DND-41 (cell line): Measurements from ENCODE around the gene GSK3A.

Experiments
- ATAC-seq: fragments of 200-7000 bp; cut with Tn5 transposase; 3 replicates; pipeline ENCODE4 v1.9.1; 2021; ENCODE audit warnings: low read depth; ENCODE audit not compliant: insufficient read depth
- DNase-seq: peaks from one replicate; pipeline ENCODE4 v3.0.0-alpha.2; 2020
- H2AFZ ChIP-seq: 2 replicates; pipeline ENCODE4 v1.6.0; 2012; ENCODE audit warnings: low read depth, low read length
- H3K27ac ChIP-seq: 2 replicates; pipeline ENCODE4 v1.5.1; 2012; ENCODE audit warnings: low read length, inconsistent platforms
- H3K27me3 ChIP-seq: fragments of 200-600 bp; sonication (generic); 2 replicates; pipeline ENCODE4 v1.6.0; 2012; ENCODE audit warnings: low read length, mild to moderate bottlenecking, inconsistent platforms; ENCODE audit not compliant: insufficient read depth, poor library complexity
- H3K36me3 ChIP-seq: 2 replicates; pipeline ENCODE4 v1.5.1; 2012; ENCODE audit warnings: low read length, inconsistent platforms; ENCODE audit not compliant: insufficient read depth
- H3K4me1 ChIP-seq: 2 replicates; pipeline ENCODE4 v1.5.1; 2012; ENCODE audit warnings: mild to moderate bottlenecking, low read length; ENCODE audit not compliant: insufficient read depth
- H3K4me2 ChIP-seq: 2 replicates; pipeline ENCODE4 v1.6.0; 2012; ENCODE audit warnings: mild to moderate bottlenecking, moderate library complexity, low read length, inconsistent platforms; ENCODE audit not compliant: insufficient read depth
- H3K4me3 ChIP-seq, 2 experiments: fragments of 200-600 bp in 1 of 2; shearing (Covaris generic) in 1 of 2; 2 replicates each; pipeline ENCODE4 v1.5.1; 2012 to 2016; ENCODE audit warnings: inconsistent platforms in 2 of 2, low read length in 2 of 2, mild to moderate bottlenecking in 2 of 2, low read depth in 1 of 2, moderate library complexity in 1 of 2
- H3K79me2 ChIP-seq: 2 replicates; pipeline ENCODE4 v1.6.0; 2012; ENCODE audit warnings: low read length, inconsistent platforms; ENCODE audit not compliant: insufficient read depth
- H3K9ac ChIP-seq: 2 replicates; pipeline ENCODE4 v1.6.0; 2012; ENCODE audit warnings: low read depth, mild to moderate bottlenecking, inconsistent platforms, low read length, moderate library complexity
- H3K9me3 ChIP-seq: 2 replicates; pipeline ENCODE4 v1.5.1; 2012; ENCODE audit warnings: low read length, moderate library complexity, mild to moderate bottlenecking, inconsistent platforms; ENCODE audit not compliant: insufficient read depth, severe bottlenecking
- H4K20me1 ChIP-seq: 2 replicates; pipeline ENCODE4 v1.6.0; 2012; ENCODE audit warnings: low read length; ENCODE audit not compliant: insufficient read depth
- EZH2 ChIP-seq: IDR thresholded peaks from 3 replicates; pipeline ENCODE4 v1.6.1; 2012; ENCODE audit warnings: borderline replicate concordance, low read depth, mild to moderate bottlenecking, moderate library complexity, low read length, inconsistent platforms; ENCODE audit not compliant: severe bottlenecking
- TF ChIP-seq, protein P1 (sequence below): IDR thresholded peaks from 2 replicates; pipeline ENCODE4 v1.5.1; 2012; ENCODE audit warnings: borderline replicate concordance, low read length, moderate library complexity, mild to moderate bottlenecking; ENCODE audit not compliant: poor library complexity, severe bottlenecking; ENCODE audit errors: extremely low read depth

The GSK3A gene

DNA sequence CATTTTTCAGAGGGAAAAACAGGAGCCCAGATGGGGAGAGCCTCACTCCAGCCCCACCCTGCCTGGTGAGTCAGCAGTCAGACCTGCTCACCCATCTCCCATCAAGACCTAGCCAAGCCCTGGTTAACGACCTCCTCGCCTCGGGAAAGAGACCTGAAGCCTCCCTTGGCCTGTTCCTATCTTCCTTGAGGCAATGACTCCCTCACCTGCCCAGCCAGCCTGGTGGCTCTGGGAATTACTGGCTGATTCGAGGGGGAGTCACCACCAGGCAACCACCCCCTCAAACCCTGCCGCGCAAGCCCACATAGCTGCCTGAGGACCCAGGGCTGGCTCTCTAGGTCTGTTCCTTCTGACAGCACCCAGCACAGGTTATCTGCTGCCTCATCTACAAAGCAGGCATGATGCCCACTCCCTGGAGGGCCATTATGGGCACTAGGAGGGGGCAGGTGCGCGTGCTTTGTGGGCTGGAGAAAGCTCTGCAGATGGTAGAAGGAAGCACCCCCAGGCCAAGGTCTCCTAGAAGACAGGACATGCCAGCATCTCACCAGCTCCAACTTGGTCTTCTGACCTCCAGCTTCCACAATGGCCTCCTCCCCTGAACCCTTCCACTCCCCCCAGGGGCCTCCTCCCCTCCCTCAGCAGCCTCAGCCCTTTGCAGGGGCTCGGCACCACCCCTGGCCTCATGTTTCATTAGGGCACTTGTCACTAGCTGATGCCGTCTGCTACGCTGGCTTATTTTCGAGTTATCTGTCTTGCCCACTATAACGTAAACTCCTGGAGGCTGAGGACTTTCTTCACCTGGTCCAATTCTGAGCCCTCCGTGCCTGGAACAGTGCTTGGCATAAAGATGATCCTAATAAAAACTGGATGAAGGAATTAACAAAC is 35.3 kb downstream of the GSK3A start:
- no peak overlapping the region; the same call in 1 of the 2 replicates for H3K27ac ChIP-seq
- peaks cover 70% of the 10 kb centered on the region for H3K36me3 ChIP-seq
- no peak overlapping the region for H3K4me2 ChIP-seq
- H4K20me1 ChIP-seq, result peaks cover 11% of the 10 kb centered on the region; the same call in 1 of the 2 replicates
- H3K27me3 ChIP-seq, result no peaks in the 10 kb centered on the region
- 0 out of 2 replicates have a peak, but pooled peaks cover 9% of the 10 kb centered on the region for H3K4me1 ChIP-seq
- TF ChIP-seq EZH2, result no peak
- TF ChIP-seq, protein P1, sequence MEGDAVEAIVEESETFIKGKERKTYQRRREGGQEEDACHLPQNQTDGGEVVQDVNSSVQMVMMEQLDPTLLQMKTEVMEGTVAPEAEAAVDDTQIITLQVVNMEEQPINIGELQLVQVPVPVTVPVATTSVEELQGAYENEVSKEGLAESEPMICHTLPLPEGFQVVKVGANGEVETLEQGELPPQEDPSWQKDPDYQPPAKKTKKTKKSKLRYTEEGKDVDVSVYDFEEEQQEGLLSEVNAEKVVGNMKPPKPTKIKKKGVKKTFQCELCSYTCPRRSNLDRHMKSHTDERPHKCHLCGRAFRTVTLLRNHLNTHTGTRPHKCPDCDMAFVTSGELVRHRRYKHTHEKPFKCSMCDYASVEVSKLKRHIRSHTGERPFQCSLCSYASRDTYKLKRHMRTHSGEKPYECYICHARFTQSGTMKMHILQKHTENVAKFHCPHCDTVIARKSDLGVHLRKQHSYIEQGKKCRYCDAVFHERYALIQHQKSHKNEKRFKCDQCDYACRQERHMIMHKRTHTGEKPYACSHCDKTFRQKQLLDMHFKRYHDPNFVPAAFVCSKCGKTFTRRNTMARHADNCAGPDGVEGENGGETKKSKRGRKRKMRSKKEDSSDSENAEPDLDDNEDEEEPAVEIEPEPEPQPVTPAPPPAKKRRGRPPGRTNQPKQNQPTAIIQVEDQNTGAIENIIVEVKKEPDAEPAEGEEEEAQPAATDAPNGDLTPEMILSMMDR, result no peak
- H2AFZ ChIP-seq, result no peak overlapping the region
- no peak overlapping the region for H3K9ac ChIP-seq
- DNase-seq (no peak), ATAC-seq (peak; percentile 47)
- H3K9me3 ChIP-seq, result no peaks in the 10 kb centered on the region
- peaks cover 32% of the 10 kb centered on the region for H3K79me2 ChIP-seq
- no peak overlapping the region for H3K4me3 ChIP-seq

- H3K4me2 ChIP-seq, result no peak overlapping the region
- H3K9me3 ChIP-seq, result no peaks in the 10 kb centered on the region
- peaks cover 73% of the 10 kb centered on the region for H3K36me3 ChIP-seq
- peaks cover 25% of the 10 kb centered on the region for H3K79me2 ChIP-seq
- H3K27me3 ChIP-seq, result no peaks in the 10 kb centered on the region
- ATAC-seq (no peak), DNase-seq (no peak)
- H3K4me1 ChIP-seq, result peaks cover 32% of the 10 kb centered on the region
- no peak overlapping the region for H3K9ac ChIP-seq
- TF ChIP-seq EZH2, result no peak
- TF ChIP-seq, protein P1, result no peak
- no peak overlapping the region for H2AFZ ChIP-seq
- H3K4me3 ChIP-seq, result no peak overlapping the region
- peaks cover 11% of the 10 kb centered on the region; the same call in 1 of the 2 replicates for H4K20me1 ChIP-seq
- no peak overlapping the region for H3K27ac ChIP-seq
Observed at GRCh38 chr19:42204664-42205063, 37.7 kb downstream of the GSK3A start.

DNA sequence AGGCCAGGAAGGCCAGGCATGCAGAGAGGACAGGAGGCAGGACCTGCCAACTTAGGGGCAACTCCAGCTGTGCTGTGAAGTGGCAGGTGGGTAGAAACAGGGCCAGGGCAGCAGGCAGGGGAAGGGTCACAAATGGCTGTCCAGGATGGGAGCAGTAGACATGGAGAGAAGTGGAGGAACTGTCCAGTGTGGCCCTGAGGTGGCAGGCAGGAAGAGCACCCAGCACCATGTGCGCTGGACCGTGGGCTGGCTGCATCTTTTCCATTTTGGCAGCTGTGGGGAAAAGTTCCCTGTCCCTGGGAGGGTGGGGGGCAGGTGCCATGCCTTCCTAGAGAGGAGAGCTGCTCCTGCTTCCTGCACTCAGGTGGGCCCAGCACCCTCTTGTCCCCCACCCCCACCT is 38.7 kb downstream of the GSK3A start:
- Histone ChIP-seq H3K27me3 (no peaks in the 10 kb centered on the region), H3K4me3 (no peak overlapping the region), H3K9me3 (no peaks in the 10 kb centered on the region), H4K20me1 (peaks cover 14% of the 10 kb centered on the region), H3K36me3 (peaks cover 66% of the 10 kb centered on the region), H3K9ac (no peak overlapping the region), H3K4me1 (peaks cover 42% of the 10 kb centered on the region), H3K27ac (no peak overlapping the region), H3K4me2 (no peak overlapping the region), H2AFZ (no peak overlapping the region), H3K79me2 (peaks cover 25% of the 10 kb centered on the region)
- DNase-seq, result no peak
- no peak for ATAC-seq
- TF ChIP-seq, protein P1, result no peak
- TF ChIP-seq EZH2, result no peak
